Subcutaneous adipose tissue (tissue), 4 donors: ENCODE results near the gene USP25. TPM values are rescaled to one million over a fixed set of nuclear protein-coding genes. Genes with fewer than 3 reads are reported as not detected.

Experiments
- CTCF ChIP-seq: fragments of 450-650 bp; IDR thresholded peaks from one replicate; pipeline ENCODE4 v1.5.1; 2016; ENCODE audit warnings: low read depth, mild to moderate bottlenecking, control low read depth, antibody characterized with exemption, moderate library complexity
- total RNA-seq, 4 donors: library from RNA; depleted of rRNA; stranded (reverse); fragments of >200 nt; gene quantifications; one replicate each; pipeline ENCODE4 v1.1.0, GENCODE V29; 2016

Gene USP25
- total RNA-seq, 4 donors from 2014 or later = 61.9 to 93.9 (median 72.8) TPM

GRCh38 chr21:15928686-15929425 is 199.1 kb downstream of the USP25 start:
- TF ChIP-seq CTCF = no peak

GRCh38 chr21:15929536-15929935 is 199.8 kb downstream of the USP25 start:
- TF ChIP-seq CTCF = no peak
